Astrocyte of the hippocampus (primary cell): ENCODE data around the gene SLC26A11.
A peak's percentile ranks its signal among the peaks of the same experiment; 100 is the strongest.

Experiments used
- DNase-seq: peaks from one replicate; pipeline ENCODE4 v3.0.0; 2011; ENCODE audit warnings: low read depth, low spot score

The SLC26A11 gene

GRCh38 chr17:80220054-80220735 is at the start of gene SLC26A11, which contains the start of gene SGSH:
SLC26A11 (plus strand) TSS chr17:80220427; CDS start chr17:80221561, 1,134 bp downstream.
SGSH (minus strand) TSS chr17:80220333; CDS start chr17:80220313, 20 bp downstream.
- peak; percentile 82 for DNase-seq

- DNase-seq: no peak
Measured at GRCh38 chr17:80171681-80172080, 48.5 kb upstream of the SLC26A11 start.

- DNase-seq: no peak
Measured at GRCh38 chr17:80173126-80173525, 47.1 kb upstream of the SLC26A11 start.

- DNase-seq: no peak
Measured at GRCh38 chr17:80173916-80174315, 46.3 kb upstream of the SLC26A11 start.

- DNase-seq: no peak
Measured at GRCh38 chr17:80176757-80177156, 43.5 kb upstream of the SLC26A11 start.

GRCh38 chr17:80177986-80178595 is 42.1 kb upstream of the SLC26A11 start:
- DNase-seq: no peak

GRCh38 chr17:80180192-80180591 is 40.0 kb upstream of the SLC26A11 start:
- no peak for DNase-seq

- no peak for DNase-seq
Measured at GRCh38 chr17:80181431-80181830, 38.8 kb upstream of the SLC26A11 start.

GRCh38 chr17:80182118-80182844 is 37.9 kb upstream of the SLC26A11 start:
- no peak for DNase-seq

- no peak for DNase-seq
Measured at GRCh38 chr17:80182845-80183223, 37.4 kb upstream of the SLC26A11 start.

- DNase-seq: no peak
Measured at GRCh38 chr17:80183581-80184422, 36.4 kb upstream of the SLC26A11 start.

GRCh38 chr17:80184423-80184714 is 35.9 kb upstream of the SLC26A11 start:
- no peak for DNase-seq

GRCh38 chr17:80185968-80186367 is 34.3 kb upstream of the SLC26A11 start:
- no peak for DNase-seq

GRCh38 chr17:80187090-80187489 is 33.1 kb upstream of the SLC26A11 start:
- no peak for DNase-seq

GRCh38 chr17:80187515-80187941 is 32.7 kb upstream of the SLC26A11 start:
- peak; percentile 13 for DNase-seq

- DNase-seq: no peak
Measured at GRCh38 chr17:80189611-80190010, 30.6 kb upstream of the SLC26A11 start.

GRCh38 chr17:80190716-80191115 is 29.5 kb upstream of the SLC26A11 start:
- no peak for DNase-seq

- DNase-seq: no peak
Measured at GRCh38 chr17:80191192-80191591, 29.0 kb upstream of the SLC26A11 start.

- DNase-seq: no peak
Measured at GRCh38 chr17:80191865-80192661, 28.2 kb upstream of the SLC26A11 start.

GRCh38 chr17:80195141-80195540 is 25.1 kb upstream of the SLC26A11 start:
- DNase-seq: no peak
